HG03378 (cell line): ENCODE results near the gene DYRK1B.
"Not testable (repeated sequence)": the region's sequence is repeated elsewhere in the genome, so short reads cannot be mapped to it uniquely, and the experiment has no call there.

Experiments used
- ATAC-seq: cut with Tn5 transposase; IDR thresholded peaks from one replicate; pipeline ENCODE4 v1.9.1; 2021; ENCODE audit warnings: mild to moderate bottlenecking, moderate library complexity; ENCODE audit not compliant: unreplicated experiment

The DYRK1B gene

DNA sequence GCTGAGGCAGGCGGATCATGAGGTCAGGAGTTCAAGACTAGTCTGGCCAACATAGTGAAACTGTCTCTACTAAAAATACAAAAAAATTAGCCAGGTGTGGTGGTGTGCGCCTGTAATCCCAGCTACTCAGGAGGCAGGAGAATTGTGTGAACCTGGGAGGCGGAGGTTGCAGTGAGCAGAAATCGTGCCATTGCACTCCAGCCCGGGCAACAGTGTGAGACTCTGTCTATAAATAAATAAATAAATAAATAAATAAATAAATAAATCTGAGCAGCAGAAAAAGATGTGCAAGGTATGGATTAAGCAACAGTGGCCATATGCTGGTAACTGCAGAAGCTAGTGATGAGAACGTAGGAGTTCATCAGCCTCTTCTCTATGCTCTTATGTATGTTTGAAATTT, 19.9 kb downstream of the DYRK1B start:
- not testable (repeated sequence) for ATAC-seq

DNA sequence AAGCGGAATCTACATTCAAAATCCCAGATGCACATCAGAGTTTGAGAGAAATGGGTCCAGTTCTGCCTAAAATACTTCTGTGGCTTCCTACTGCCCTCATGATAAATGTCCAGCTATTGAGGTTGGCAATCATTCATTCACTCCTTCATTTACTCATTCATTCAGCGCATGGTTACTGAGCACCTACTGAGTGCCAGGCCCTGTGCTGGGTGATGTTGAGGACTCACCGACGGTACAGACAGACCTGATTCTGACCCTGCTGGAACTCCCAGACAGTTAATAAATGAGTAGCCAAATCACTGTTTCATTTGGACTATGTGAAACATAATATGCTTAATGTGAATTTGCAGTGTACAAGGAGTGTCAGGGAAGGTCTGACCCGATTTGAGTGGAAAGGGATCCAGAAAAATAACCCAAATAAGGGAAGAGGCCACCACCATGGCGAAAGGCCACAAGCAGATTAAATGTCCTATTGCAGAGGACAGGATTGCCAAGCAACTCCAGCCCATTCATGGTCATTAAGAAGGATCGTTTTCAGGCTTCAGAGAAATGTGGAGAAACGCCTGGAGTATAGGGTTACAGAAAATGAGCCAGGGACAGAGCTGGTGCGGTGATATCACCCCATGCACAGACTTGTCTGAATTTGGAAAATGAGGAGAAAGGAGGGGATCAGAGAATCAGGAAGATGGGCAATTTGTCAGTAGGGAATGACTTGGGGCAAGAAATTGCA, 20.5 kb downstream of the DYRK1B start:
- no peak for ATAC-seq

- no peak for ATAC-seq
Observed at GRCh38 chr19:39811064-39811463, 22.9 kb downstream of the DYRK1B start.

DNA sequence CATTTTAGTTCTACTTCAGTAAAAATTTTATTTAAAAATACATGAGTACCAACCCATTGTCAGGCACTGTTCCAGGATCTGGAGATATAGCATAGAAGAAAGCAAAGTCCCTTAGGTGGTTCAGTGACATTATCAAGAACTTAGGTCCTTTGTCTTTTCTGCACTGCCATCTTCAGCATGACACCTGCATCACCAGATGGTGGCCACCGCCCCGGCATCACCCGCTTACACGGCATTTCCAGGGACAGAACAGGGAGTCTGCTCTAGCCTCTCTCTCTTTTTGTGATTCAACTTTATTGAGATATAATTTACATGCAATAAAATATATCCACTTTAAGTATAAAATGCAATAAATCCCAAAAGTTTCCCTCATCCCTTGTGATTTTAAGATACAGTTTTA, 23.5 kb downstream of the DYRK1B start:
- no peak for ATAC-seq

GRCh38 chr19:39809368-39809767, 24.6 kb downstream of the DYRK1B start:
- no peak for ATAC-seq

DNA sequence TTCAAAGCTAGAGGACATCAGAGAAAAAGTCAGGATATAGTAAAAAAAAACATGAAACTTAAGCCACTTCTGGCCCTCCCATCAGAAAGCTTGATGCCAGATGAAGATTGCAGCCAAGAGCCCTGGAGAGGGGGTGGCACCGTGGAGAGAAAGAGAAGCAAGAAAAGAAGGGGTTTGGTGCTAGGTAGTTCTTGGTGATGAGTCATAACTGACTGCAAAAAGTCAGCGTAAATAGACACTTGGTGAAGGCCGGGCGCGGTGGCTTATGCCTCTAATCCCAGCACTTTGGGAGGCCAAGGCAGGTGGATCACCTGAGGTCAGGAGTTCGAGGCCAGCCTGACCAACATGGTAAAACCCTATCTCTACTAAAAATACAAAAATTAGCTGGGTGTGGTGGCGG, 25.3 kb downstream of the DYRK1B start:
- not testable (repeated sequence) for ATAC-seq

DNA sequence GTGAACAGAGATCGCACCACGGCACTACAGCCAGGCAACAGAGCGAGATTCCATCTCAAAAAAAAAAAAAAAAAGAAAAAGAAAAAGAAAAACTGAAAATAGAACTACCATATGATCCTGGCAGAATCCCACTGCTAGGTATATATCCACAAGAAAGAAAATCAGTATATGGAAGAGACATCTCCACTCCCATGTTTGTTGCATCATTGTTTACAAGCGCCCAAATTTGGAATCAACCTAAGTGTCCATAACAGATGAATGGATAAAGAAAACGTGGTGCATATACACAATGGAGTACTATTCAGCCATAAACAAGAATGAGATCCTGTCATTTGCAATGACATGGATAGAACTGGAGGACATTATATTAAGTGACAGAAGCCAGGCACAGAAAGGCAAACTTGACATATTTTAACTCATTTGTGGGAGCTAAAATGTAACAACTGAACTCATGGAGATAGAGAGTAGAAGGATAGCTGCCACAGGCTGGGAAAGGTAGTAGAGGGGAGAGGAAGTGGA, 26.1 kb downstream of the DYRK1B start:
- no peak for ATAC-seq

DNA sequence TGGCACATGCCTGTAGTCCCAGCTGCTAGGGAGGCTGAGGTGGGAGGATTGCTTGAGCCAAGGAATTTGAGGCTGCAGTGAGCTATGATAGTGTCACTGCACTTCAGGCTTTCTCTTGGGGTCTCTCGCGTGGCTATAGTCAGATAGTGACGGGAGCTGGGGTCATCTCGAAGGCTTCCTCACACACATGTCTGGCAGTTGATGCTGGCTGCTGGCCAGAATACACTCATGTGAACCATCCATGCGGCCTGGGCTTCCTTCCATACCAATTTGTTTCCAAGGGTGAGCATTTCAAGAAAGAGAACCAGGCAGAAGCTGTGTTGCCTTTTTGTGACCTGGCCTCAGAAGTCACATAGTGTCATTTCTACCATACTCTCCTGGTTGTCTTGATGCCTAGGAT, 28.9 kb downstream of the DYRK1B start:
- ATAC-seq: no peak

GRCh38 chr19:39802958-39803357, 31.0 kb downstream of the DYRK1B start:
- ATAC-seq: no peak

GRCh38 chr19:39797083-39797482, 36.9 kb downstream of the DYRK1B start:
- ATAC-seq: no peak

DNA sequence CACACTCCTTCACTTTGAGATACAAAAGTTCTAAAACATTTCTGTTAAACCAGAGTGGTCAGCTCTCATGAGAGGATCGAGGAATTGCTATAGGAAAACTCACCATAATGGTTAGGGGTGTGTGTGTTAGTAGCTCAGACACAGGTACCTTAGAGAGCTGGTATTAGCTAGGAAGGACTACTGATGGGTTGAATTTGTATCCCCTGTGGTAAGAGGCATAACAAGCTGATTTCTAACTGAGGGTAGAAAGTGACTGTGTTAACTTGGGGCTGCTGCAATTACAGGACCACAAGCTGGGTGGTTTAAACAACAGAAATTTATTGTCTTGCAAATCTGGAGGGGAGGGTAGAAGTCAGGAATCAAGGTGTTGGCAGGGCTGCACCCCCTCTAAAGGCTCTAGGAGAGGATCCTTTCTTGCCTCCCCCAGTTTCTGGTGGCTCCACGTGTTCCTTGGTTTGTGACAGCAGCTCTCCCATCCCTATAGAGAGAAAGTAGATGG, 37.9 kb downstream of the DYRK1B start:
- no peak for ATAC-seq

DNA sequence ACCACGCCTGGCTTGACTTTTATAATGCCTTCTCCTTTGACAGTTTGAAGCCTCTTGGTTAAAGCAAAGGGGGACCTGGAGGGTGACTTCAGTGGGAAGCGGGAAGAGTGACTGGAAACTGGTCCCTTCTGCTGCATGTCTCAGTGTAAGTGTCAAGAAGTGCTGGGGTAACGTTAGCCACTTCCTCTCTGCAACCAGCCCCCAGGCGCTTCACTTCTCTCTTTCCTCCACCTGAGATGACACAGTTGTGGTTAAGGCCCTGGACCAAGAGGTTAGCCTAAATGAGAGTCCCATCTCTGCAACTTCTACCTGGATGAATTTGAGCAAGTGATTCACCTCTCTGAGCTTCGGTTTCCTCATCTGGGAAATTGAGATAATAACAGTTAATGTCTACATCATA, 39.0 kb downstream of the DYRK1B start:
- no peak for ATAC-seq

DNA sequence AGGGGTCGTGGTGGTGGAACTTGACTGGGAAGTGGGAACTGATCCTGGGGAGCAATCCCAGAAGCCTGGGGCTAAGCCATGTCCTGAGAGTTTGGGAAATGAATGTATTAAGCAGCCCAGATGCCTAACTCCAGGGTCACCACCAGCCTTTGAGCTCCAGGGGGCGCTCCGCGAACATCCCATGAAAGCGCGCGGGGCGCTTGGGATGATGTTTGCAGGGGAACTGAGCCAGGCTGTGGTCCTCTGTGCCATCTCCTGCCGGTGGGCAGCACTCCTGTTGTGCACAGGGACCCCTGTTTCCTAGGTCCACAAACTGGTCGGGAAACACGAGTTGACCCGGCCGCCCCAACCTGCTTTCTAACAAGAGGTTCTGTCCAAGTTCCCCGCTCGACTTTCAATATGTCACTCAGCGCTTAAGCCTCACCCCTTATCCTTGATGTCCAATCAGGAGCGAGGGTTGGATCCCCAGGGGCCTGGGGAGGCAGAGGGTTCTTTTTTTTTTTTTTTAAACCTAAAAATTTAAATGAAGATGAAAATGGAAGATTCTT, 40.9 kb downstream of the DYRK1B start:
- no peak for ATAC-seq

GRCh38 chr19:39788244-39788643, 45.7 kb downstream of the DYRK1B start:
- no peak for ATAC-seq

- ATAC-seq: no peak
Observed at GRCh38 chr19:39780894-39781293, 53.1 kb downstream of the DYRK1B start.

GRCh38 chr19:39778763-39779162, 55.2 kb downstream of the DYRK1B start, which contains the start of gene LEUTX:
TSS of gene LEUTX (plus strand) at chr19:39778854. CDS start at chr19:39778921, 67 bp downstream.
- no peak for ATAC-seq
